Right lobe of liver (tissue), 6 donors: ENCODE results near the gene TMEM91. TPM values are rescaled to one million over a fixed set of nuclear protein-coding genes. Genes with fewer than 3 reads are reported as not detected.

ENCODE experiments used
- ATAC-seq, 4 donors: fragments of 200-7000 bp; cut with Tn5 transposase; one replicate each; pipeline ENCODE4 v1.9.1; 2020; ENCODE audit warnings: mild to moderate bottlenecking in 4 of 4, moderate library complexity in 4 of 4
- DNase-seq, 3 donors: peaks; one replicate each; pipeline ENCODE4 v3.0.0-alpha.2; 2020
- H3K27ac ChIP-seq, 3 donors: fragments of 200-600 bp; one replicate each; pipeline ENCODE4 v1.8.0; 2022
- H3K27me3 ChIP-seq, 2 donors: fragments of 200-600 bp; one replicate each; pipeline ENCODE4 v1.8.0; 2022
- H3K36me3 ChIP-seq, 4 donors: fragments of 200-600 bp; sonication (generic) in 1 of 4; one replicate each; pipeline versions ENCODE4 v1.5.1 to v1.8.0; 2017 to 2022; ENCODE audit warnings: control low read depth in 1 of 4
- H3K4me1 ChIP-seq, 4 donors: fragments of 200-600 bp; sonication (generic) in 1 of 4; one replicate each; pipeline versions ENCODE4 v1.5.1 to v1.8.0; 2017 to 2022; ENCODE audit warnings: control low read depth in 1 of 4
- H3K4me3 ChIP-seq, 3 donors: fragments of 200-600 bp; one replicate each; pipeline ENCODE4 v1.8.0; 2022
- H3K9me3 ChIP-seq, 4 donors: fragments of 200-600 bp; sonication (generic) in 1 of 4; one replicate each; pipeline versions ENCODE4 v1.5.1 to v1.8.0; 2017 to 2022; ENCODE audit warnings: control low read depth in 1 of 4
- POLR2A ChIP-seq: fragments of 450-650 bp; IDR thresholded peaks from one replicate; pipeline ENCODE4 v1.6.1; 2017; ENCODE audit warnings: antibody characterized with exemption, mild to moderate bottlenecking
- WGBS: methylation state at CpG from one replicate; pipeline ENCODE4 v1.1.6; 2018; ENCODE audit warnings: low coverage, low lambda C conversion rate; ENCODE audit not compliant: insufficient coverage; ENCODE audit errors: missing lambda C conversion rate; 5-methylcytosine and 5-hydroxymethylcytosine counted together
- intact Hi-C, 2 donors: fragments of 100-400 bp; cut with DNase I; formaldehyde crosslinking; loops; one replicate each; pipeline versions ENCODE4 v1.11.2 to v1.14.1; 2022
- total RNA-seq, 6 experiments: library from RNA; depleted of rRNA in 2 of 6; stranded (reverse); fragments of >200 nt in 2 of 6; fragmentation: NEBNext Ultra II Directional in 3 of 6; extraction: Animal tissue kit (Norgen Biotek cat#: 25700) in 3 of 6; gene quantifications; one replicate each; pipeline versions ENCODE4 v1.1.0 to v1.2.4, GENCODE V29; 2016 to 2023
- TF ChIP-seq, protein P1 (sequence below), 4 donors: fragments of 200-600 bp in 3 of 4; fragments of 450-650 bp in 1 of 4; IDR thresholded peaks; one replicate each; pipeline versions ENCODE4 v1.5.1 to v1.8.0; 2016 to 2022; ENCODE audit warnings: antibody characterized with exemption in 4 of 4, mild to moderate bottlenecking in 2 of 4
- donor health status: DM: no; HTN: yes; CAD: no.
- donor health status: DM: no; HTN: no; CAD: no.
- donor health status: DM: no; HTN: no; CAD: no.
- donor health status: DM: no; HTN: yes; CAD: no.
- donor health status: DM: no; HTN: yes; CAD: no.

TMEM91 gene
- total RNA-seq, 6 experiments from 2014 or later, result 1.8 to 4.1 (median 3.0) TPM

DNA sequence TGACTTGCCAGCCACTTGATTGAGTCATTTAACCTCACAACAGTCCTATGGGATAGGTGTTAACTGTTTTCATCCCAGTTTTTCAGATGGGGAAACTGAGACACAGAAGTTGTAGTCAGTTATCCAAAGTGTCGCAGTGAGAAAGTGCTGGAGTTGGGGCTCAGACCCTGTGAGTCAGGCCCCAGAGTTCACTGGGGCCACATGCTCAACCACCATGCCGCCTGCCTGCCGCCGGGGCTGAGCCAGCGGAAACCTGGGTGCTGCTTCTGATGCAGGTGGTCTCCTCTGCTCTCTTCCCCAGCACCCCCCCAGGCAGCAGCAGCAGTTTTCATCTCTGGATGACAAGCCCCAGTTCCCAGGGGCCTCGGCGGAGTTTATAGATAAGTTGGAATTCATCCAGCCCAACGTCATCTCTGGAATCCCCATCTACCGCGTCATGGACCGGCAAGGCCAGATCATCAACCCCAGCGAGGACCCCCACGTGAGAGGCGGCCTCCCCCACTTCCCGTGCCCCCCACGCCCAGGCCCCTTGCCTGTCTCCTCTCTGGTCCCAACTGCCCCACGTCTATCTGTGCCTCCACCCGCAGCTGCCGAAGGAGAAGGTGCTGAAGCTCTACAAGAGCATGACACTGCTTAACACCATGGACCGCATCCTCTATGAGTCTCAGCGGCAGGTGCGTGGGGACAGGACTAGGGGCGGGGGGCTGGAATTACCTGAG, 34.2 kb downstream of the TMEM91 start:
- ATAC-seq, result no peak
- Histone ChIP-seq H3K27me3 (no peaks in the 10 kb centered on the region), H3K4me3 (no peak overlapping the region), H3K9me3 (no peaks in the 10 kb centered on the region), H3K27ac (no peak overlapping the region), H3K36me3 (peaks cover 0 to 22% (median 7%) of the 10 kb centered on the region in 4 donors), H3K4me1 (peaks cover 0 to 19% (median 8%) of the 10 kb centered on the region in 4 donors)
- DNase-seq, result no peak
- intact Hi-C loops, result no loop called here
- 83% methylated on average over 17 of the region's 23 CpGs for WGBS
- TF ChIP-seq POLR2A, result no peak
- TF ChIP-seq, protein P1, sequence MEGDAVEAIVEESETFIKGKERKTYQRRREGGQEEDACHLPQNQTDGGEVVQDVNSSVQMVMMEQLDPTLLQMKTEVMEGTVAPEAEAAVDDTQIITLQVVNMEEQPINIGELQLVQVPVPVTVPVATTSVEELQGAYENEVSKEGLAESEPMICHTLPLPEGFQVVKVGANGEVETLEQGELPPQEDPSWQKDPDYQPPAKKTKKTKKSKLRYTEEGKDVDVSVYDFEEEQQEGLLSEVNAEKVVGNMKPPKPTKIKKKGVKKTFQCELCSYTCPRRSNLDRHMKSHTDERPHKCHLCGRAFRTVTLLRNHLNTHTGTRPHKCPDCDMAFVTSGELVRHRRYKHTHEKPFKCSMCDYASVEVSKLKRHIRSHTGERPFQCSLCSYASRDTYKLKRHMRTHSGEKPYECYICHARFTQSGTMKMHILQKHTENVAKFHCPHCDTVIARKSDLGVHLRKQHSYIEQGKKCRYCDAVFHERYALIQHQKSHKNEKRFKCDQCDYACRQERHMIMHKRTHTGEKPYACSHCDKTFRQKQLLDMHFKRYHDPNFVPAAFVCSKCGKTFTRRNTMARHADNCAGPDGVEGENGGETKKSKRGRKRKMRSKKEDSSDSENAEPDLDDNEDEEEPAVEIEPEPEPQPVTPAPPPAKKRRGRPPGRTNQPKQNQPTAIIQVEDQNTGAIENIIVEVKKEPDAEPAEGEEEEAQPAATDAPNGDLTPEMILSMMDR (IDR thresholded peaks at IDR 0.05), result no peak

DNA sequence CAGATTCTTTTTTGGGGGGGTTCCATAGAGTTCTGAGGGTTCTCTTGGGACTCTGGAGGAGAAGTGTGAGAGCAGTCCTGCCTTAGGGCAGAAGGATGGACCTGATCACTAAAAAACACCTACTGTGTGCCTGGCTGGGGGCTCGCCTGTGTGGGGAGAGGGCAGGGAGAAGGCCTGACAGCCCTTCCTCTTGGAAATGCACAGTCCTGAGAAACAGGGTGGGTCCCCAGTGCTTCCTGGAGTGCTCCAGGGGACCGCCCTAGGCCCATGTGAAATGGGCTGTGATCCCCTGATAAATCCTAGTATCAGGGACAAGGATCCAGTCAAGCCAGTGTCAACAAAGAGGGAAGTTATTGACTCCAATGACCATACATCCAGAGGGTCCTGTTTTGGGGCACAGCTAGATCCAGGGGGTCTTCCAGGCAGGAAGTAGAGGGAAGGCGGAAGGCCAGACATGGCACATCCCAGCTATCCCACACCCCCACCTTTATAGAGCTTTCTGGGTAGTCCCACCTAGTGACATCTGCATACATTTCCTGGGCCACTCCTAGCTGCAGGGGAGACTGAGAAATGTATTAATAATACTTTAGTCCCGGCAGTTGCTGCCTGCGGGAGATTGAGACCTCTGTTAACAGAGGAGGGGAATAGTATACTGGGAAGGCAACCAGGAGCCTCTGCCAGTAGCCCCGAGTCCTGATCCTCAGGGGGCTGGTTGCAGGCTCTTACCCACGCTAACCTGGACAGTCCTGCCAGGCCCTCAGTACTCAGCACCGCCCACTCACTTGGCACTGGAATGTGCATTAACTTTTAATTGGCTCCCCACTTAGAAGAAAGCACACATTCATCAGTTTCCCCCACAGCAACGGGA, 35.0 kb downstream of the TMEM91 start:
- H3K4me1 ChIP-seq, result peaks cover 0 to 19% (median 8%) of the 10 kb centered on the region in 4 donors
- intact Hi-C loops, result no loop called here
- no peak for DNase-seq
- WGBS, result 76% methylated on average over 4 of the region's 9 CpGs
- H3K9me3 ChIP-seq, result no peaks in the 10 kb centered on the region
- H3K27ac ChIP-seq, result no peak overlapping the region
- H3K27me3 ChIP-seq, result no peaks in the 10 kb centered on the region
- ATAC-seq, result no peak
- peaks cover 0 to 25% (median 8%) of the 10 kb centered on the region in 4 donors for H3K36me3 ChIP-seq
- TF ChIP-seq, protein P1 (IDR thresholded peaks at IDR 0.05), result no peak
- no peak for TF ChIP-seq POLR2A
- no peak overlapping the region for H3K4me3 ChIP-seq

DNA sequence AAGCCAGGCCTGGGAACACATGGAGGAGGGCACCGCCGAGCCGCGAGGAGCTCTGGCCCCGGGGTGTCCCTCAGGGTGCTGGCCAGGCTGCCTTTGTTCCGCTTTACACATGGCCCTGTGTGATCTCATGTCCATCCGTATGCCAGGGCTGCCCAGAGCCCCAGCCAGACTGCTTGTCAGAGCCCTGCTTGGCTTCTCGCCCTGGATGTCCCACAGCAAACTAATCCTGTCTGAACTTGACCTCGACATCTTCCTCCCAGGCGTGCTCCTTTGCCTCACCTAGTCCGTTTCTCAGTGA, 35.6 kb downstream of the TMEM91 start:
- peak in 1 of 4 donors; percentile 6 for ATAC-seq
- DNase-seq, result peak in 1 of 3 donors; percentile 30
- intact Hi-C loops, result no loop called here
- Histone ChIP-seq H3K27ac (no peak overlapping the region), H3K9me3 (no peaks in the 10 kb centered on the region), H3K4me3 (no peak overlapping the region), H3K36me3 (peaks cover 0 to 29% (median 11%) of the 10 kb centered on the region in 4 donors), H3K27me3 (no peaks in the 10 kb centered on the region), H3K4me1 (peaks cover 0 to 19% (median 8%) of the 10 kb centered on the region in 4 donors)
- WGBS, result 50% methylated on average over 5 of the region's 11 CpGs
- TF ChIP-seq, protein P1 (IDR thresholded peaks at IDR 0.05), result no peak
- no peak for TF ChIP-seq POLR2A

DNA sequence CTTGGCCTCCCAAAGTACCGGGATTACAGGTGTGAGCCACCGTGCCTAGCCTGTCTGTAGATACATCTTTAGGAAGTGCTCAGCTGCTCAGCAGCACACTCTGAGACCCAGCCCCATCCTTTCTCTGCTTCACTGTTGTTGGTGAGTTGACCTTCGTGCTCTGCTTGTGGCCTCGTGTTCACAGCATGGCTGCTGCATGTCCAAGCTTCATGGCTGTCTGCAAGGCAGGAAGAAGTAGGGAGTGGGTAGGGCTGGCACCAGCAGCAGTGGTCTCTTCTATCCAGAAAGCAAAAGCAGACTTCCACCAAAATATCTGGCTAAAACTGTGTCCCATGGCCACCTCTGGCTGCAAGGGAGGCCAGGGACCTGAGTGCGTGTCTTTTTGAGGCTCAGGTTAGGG, 36.6 kb downstream of the TMEM91 start:
- Histone ChIP-seq H3K27ac (no peak overlapping the region), H3K9me3 (no peaks in the 10 kb centered on the region), H3K27me3 (no peaks in the 10 kb centered on the region), H3K36me3 (peaks cover 0 to 33% (median 13%) of the 10 kb centered on the region in 4 donors), H3K4me3 (no peak overlapping the region), H3K4me1 (peaks cover 0 to 19% (median 8%) of the 10 kb centered on the region in 4 donors)
- intact Hi-C loops, result no loop called here
- no CpG with 5 or more reads among the region's 5 CpGs for WGBS
- no peak for DNase-seq
- no peak for TF ChIP-seq POLR2A
- TF ChIP-seq, protein P1 (IDR thresholded peaks at IDR 0.05), result no peak
- no peak for ATAC-seq
